GM23338 (cell line): Measurements from ENCODE around the gene CRYL1.

Experiments used
- CREB1 ChIP-seq: fragments of 250-450 bp; sonication (Bioruptor Pico); IDR thresholded peaks from 2 replicates; pipeline ENCODE4 v1.5.0; 2020; ENCODE audit warnings: low read depth, mild to moderate bottlenecking, moderate library complexity
- CTCF ChIP-seq, 2 experiments: fragments of 200-600 bp in 1 of 2; sonication (generic) in 1 of 2; conservative IDR thresholded peaks; 2 replicates each; pipeline versions ENCODE4 v1.5.1 to v1.6.1; 2016 to 2017; ENCODE audit warnings: antibody characterized with exemption in 2 of 2, low read depth in 2 of 2, mild to moderate bottlenecking in 2 of 2, moderate library complexity in 1 of 2
- ETS1 ChIP-seq: IDR thresholded peaks from 2 replicates; pipeline ENCODE4 v1.6.1; 2016; ENCODE audit warnings: antibody characterized with exemption
- EZH2 ChIP-seq: fragments of 200-600 bp; sonication (generic); IDR thresholded peaks from one replicate; pipeline ENCODE4 v1.8.0; 2017; ENCODE audit warnings: antibody characterized with exemption, mild to moderate bottlenecking, low read depth; ENCODE audit not compliant: unreplicated experiment
- EZH2phosphoT487 ChIP-seq: fragments of 200-600 bp; sonication (generic); IDR thresholded peaks from one replicate; pipeline ENCODE4 v1.8.1; 2018; ENCODE audit warnings: antibody characterized with exemption; ENCODE audit not compliant: unreplicated experiment
- JUNB ChIP-seq: IDR thresholded peaks from one replicate; pipeline ENCODE4 v1.6.1; 2016; ENCODE audit warnings: antibody characterized with exemption; ENCODE audit not compliant: unreplicated experiment
- POLR2AphosphoS5 ChIP-seq: IDR thresholded peaks from 2 replicates; pipeline ENCODE4 v1.6.1; 2016; ENCODE audit warnings: antibody characterized with exemption, low read depth
- ZNF114 ChIP-seq: fragments of 250-450 bp; sonication (Bioruptor Pico); IDR thresholded peaks from 2 replicates; pipeline ENCODE4 v1.5.0; 2020; ENCODE audit warnings: mild to moderate bottlenecking, moderate library complexity

- no peak for TF ChIP-seq ZNF114 (CRISPR knock-in tag)
- TF ChIP-seq CTCF (conservative IDR thresholded peaks at IDR 0.05; ENCODE audit: low read depth in 2 of 2): no peak
- TF ChIP-seq POLR2AphosphoS5: no peak
- no peak for TF ChIP-seq EZH2phosphoT487
- no peak for TF ChIP-seq JUNB
- TF ChIP-seq EZH2: no peak
- no peak for TF ChIP-seq ETS1
- no peak for TF ChIP-seq CREB1
Measured at GRCh38 chr13:20438801-20439200, 86.9 kb downstream of the CRYL1 start.
